Activated CD8-positive, alpha-beta memory T cell treated with anti-CD3 and anti-CD28 coated beads for 48 hours (primary cell): ENCODE results near the gene DES.
A peak's percentile ranks its signal among the peaks of the same experiment; 100 is the strongest.
"Not testable (repeated sequence)": the region's sequence is repeated elsewhere in the genome, so short reads cannot be mapped to it uniquely, and the experiment has no call there.

Experiments used
- DNase-seq, 3 experiments: peaks; one replicate each; pipeline ENCODE4 v3.0.0-alpha.2; 2020; ENCODE audit warnings: low read depth in 2 of 3, low spot score in 2 of 3

DES gene

GRCh38 chr2:219418155-219419011, at the start of gene DES:
Gene DES (plus strand): TSS chr2:219418377. CDS start chr2:219418463, 86 bp downstream.
- DNase-seq: no peak

DNA sequence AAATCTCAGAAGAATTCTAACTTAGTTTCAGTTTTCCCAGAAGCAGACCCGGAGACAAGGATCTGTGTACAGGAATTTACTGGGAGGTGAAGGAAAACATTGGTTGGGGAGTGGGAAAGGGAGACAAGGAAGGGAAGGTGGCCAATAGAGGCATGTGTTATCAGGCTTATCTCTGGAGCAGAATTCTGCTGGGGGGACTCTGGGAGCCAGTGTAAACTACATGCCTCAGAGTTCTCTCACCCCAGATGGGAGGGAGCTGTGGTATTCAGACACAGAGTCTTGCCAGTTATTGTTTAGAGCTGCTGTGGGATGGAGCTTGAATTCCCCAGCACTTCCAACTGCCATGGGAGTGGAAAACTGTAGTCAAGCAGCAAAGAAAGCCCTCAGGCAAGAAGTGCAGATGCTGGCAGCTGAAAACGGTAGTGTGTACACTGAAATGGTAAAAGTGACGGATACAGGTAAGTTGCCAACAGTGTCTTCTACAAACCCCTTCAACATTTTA, 49.4 kb upstream of the DES start:
- DNase-seq: no peak

- no peak for DNase-seq
These were observed 48.7 kb upstream of the DES start for GRCh38 chr2:219369447-219369861.

DNA sequence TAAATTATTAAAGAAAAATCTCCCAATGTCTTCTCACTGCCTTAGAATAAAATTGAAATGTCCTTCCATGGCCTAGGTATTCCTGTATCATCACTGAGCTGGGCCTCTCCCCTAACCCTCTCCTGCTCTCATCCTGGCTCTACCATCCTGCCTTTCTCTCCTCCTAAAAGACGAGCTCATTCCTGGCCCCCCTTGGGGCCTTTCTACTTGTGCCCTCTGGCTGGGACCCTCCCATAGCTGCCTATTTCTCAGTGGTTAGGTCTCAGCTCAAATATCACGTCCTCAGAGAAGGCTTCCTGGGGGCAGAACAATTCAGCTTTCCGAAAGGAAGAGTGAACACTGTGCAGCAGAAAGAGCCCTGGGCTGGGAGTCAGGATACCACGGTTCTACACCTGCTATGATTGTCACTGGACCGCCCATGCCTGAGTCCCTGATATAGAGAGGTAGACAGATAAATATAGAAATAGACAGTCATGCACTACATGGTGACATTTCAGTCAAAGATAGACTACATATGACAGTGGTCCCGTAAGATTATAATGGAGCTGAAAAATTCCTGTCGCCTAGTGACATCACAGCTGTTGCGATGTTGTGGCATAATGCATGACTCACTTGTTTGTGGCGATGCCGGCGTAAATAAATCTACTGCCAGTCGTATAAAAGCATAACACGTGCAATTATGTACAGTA, 39.9 kb upstream of the DES start:
- no peak for DNase-seq

GRCh38 chr2:219380926-219381325, 37.3 kb upstream of the DES start:
- DNase-seq: no peak

- DNase-seq: no peak
These were observed 36.7 kb upstream of the DES start for GRCh38 chr2:219381448-219381847.

DNA sequence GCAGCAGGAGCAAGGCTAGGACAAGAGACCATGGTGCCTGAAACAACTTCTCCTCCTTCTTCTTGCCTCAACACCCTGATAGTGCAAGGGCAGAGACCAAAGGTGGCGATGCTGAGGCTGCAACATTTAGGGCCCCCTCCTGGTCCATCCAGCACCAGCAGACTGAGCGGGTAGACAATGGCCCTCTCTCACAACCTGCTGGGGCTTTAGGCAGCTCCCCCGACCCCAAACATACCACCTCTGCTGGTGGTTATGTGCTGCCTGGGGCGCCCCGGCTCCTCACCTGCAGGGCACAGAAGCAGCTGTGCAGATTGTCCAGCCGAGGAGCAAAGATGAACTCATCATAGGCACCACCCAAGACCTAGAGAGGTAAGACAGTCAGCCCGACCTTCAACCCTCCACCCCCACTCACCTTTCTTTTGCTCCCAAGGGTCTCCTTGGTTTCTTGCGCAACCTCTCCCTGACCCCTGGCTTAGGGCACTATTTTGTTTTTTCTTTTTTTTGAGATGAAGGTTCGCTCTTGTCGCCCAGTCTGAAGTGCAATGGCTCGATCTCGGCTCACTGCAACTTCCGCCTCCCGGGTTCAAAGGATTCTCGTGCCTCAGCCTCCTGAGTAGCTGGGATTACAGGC, 34.0 kb upstream of the DES start:
- DNase-seq: no peak

DNA sequence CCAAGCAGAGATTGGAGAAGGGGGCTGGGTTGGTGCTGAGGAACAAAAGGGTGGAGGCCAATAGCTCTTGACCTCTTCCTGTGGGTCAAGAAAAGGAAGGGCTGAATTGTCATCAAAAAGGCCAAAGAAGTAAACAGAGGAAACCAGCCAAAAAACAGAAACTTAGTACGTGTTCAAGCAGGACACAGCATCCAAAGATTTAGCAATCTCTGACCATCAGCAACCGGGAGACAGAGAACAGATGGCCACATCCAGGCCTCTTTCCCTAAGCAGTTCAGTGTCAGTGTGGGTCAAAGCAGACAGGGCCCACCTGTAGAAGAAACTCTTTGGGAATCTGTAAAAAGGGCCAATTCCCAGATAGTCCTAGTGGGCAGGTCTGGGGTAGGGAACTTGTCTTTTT, 33.3 kb upstream of the DES start:
- no peak for DNase-seq

GRCh38 chr2:219385958-219386520, 32.1 kb upstream of the DES start:
- no peak for DNase-seq

DNA sequence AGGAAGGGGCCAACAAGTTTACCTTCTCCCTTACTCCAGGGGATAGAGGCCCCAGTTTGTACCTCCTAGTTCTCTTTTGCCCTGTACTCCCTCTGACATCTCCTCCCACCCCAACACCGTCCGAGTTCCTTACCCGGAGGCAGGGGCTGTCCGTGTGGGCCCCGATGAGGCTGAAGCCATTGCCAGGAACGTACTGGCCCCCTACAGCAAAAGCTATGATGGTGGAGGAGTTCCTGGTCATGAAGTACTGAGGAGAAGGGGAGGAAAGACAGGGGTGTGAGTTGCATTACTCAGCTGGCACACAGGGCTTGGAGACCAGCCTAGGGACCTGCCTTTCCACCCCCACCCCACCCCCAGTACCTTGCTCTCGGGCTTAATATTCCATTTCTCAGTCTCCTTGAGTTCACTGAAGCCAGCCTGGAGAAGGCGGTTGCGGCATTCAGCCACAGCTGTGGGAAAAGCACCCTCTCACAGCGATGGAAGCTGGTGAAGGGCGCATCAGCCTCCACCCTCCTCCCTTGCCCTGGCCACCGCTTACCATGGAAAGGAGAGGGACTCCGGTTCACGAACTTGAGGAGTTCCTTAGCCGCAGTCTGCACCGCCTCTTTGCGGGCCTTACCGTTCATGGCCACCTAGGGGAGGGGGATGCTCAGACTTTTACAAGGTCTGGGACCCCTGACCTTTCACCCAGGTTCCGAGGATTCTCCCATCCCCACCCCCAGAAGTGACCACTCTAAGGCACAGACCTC, 31.5 kb upstream of the DES start:
- DNase-seq: no peak

DNA sequence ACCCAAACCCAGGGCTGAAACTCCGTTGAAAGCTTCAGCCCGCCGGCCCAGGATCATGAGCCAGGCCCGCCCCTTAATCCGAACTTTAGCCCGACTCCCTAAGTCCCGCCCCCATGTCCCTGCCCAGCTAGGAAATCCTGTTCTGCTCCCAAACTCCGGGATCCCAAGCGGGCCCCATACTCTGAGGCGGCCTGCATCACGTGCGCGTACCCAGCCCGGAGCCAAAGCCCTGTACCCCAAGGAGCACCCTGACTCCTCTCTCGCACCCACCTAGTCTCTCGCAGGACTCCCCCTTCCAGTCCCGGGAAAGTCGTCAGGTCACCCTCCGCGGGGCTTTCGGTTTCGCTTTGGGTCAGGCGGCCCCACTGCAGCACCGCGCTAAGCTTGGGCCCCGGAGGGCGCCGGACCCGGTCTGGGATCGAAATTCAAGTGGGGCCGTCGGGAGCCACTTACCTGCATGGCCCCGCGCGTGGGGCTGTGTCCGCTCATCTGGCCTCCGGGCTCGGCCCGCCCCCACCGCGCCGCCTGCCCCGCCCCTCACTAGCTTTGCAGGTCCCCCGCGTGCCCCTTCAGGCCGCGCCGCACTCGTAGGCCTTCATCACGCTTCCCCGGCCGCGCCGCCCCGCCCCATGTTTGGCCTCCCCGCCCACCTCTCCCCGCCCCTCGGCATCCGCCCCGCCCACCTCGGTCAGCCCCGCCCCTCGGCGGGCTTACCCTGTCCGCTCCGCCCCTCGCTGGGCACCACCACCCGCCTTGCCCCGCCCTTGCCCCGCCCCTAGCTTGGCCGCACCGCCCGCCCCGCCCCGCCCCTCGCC, 30.7 kb upstream of the DES start, which contains the start of gene DNPEP:
DNPEP (minus strand) TSS at position 607 of the 815 bp plus-strand sequence; CDS start at position 489, 118 bp downstream.
- peak in 1 of 3 experiments; percentile 99 for DNase-seq

DNA sequence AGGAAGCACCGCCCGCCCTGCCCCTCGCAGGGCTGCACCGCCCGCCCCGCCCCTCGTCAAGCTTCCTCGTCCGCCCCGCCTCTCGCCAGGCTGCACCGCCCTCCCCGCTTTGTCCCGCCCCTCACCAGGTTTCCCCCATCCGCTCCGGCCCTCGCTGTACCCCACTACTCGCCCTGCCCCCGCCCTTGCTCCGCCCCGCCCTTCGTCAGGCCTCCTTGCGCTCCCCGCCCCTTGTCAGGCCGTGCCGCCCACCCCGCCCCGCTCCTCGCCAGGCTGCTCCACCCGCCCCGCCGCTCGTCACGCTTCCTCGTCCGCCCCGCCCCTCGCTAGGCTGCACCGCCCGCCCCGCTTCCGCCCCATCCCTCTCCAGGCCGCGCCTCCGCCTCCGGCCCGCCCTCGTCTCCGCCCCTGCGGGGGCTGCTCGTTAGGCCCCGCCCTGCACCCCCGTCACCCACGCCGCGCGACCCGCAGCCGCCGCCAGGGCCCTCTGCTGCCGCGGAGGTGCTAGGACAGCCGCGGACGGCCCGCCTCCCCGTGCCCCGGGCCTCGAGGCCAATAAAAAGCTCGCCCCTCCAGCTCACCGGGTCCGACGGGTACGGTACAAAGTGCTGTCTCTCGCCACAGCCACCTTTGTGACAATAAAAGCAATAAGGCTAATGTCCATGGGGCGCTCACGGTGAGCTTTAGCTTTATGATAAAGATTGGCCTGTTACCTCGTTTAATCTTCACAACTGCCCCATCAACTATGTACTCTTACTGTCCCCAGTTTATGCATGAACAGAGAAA, 29.9 kb upstream of the DES start:
- peak; percentile 96 to 98 (median 97) for DNase-seq

DNA sequence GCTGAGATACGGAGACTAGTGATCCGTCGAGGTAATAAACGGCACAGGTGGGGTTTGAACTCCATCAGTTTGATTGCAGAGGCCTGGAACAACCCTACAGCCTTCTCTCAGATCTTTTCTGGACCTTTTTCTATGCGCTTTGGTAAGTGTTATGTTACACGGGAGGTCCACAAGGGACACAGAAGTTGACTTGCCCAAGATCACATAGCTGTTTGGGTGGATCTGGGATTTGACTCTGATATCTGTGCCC, 29.3 kb upstream of the DES start:
- DNase-seq: no peak

GRCh38 chr2:219392754-219393153, 25.4 kb upstream of the DES start:
- no peak for DNase-seq

DNA sequence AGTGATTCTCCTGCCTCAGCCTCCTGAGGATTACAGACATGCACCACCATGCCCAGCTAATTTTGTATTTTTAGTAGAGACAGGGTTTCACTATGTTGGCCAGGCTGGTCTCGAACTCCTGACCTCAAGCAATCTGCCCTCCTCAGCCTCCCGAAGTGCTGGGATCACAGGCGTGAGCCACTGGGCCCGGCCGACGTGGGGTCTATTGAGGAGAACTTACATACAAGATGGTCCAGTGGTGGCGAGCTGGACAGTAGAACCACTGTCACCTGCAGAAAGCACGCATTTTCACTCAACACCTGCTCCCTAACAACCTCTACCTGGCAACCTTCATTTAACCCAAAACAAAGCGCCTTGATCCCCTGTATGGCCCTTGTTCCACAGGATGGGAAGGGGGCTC, 23.1 kb upstream of the DES start:
- not testable (repeated sequence) for DNase-seq

- no peak for DNase-seq
These were observed 22.6 kb upstream of the DES start for GRCh38 chr2:219395609-219396008.

GRCh38 chr2:219396863-219397457, 21.2 kb upstream of the DES start:
- DNase-seq: no peak

DNA sequence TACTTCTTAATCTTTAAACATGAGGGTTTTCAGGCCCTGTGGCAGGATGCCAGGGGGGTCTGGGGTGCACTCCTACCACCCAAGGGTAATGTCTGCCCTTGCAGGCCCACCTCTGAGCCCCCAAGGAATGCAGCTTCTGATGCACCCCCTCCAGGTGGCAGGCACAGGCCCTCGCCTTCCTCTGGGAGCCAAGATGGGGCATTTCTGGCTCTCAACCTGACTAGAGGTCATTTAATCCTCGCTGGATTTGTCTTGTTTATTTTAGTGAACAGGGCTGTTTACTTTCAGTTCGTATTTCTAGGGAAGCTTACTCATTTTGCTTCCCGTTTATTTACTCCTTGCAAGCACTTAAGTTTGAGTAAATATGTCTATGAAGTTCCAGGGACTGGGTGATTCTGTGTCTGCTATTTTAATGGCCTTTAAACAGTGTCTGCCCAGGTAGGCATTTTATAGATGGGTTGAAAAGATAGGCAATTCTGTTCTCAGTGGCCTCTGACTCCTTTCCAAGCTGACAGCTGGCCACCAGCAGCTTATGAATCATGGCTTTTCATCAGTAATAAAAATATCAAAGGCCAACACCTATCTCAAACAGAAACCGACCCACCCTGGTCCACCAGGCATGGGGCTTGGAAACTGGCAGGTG, 19.3 kb upstream of the DES start:
- DNase-seq: no peak
